Liver (tissue), 9 donors: ENCODE results near the gene BLACAT1. TPM values are rescaled to one million over a fixed set of nuclear protein-coding genes. Genes with fewer than 3 reads are reported as not detected.
A peak's percentile ranks its signal among the peaks of the same experiment; 100 is the strongest.

Source experiments
- DNase-seq: peaks from one replicate; pipeline ENCODE4 v3.0.0-alpha.2; 2017; ENCODE audit warnings: low spot score
- H3K27ac ChIP-seq, 2 donors: one replicate each; pipeline ENCODE4 v1.7.0; 2013; ENCODE audit warnings: inconsistent platforms in 2 of 2, low read length in 2 of 2, control low read depth in 1 of 2, low read depth in 1 of 2, mild to moderate bottlenecking in 1 of 2
- H3K27me3 ChIP-seq, 4 donors: one replicate each; pipeline versions ENCODE4 v1.6.1 to v1.7.0; 2013; ENCODE audit warnings: low read length in 3 of 4, inconsistent platforms in 1 of 4, mild to moderate bottlenecking in 1 of 4, moderate library complexity in 1 of 4; ENCODE audit not compliant: control insufficient read depth in 4 of 4, insufficient read depth in 4 of 4
- H3K36me3 ChIP-seq, 4 donors: one replicate each; pipeline versions ENCODE4 v1.6.1 to v1.7.0; 2013; ENCODE audit warnings: low read length in 3 of 4, mild to moderate bottlenecking in 3 of 4, low read depth in 1 of 4, moderate library complexity in 1 of 4; ENCODE audit not compliant: control insufficient read depth in 4 of 4, insufficient read depth in 3 of 4
- H3K4me1 ChIP-seq, 4 donors: one replicate each; pipeline versions ENCODE4 v1.6.1 to v1.7.0; 2013; ENCODE audit warnings: low read length in 3 of 4, mild to moderate bottlenecking in 3 of 4, moderate library complexity in 1 of 4; ENCODE audit not compliant: control insufficient read depth in 4 of 4, insufficient read depth in 4 of 4
- H3K4me3 ChIP-seq, 3 donors: one replicate each; pipeline versions ENCODE4 v1.6.1 to v1.7.0; 2013; ENCODE audit warnings: low read length in 3 of 3, control low read depth in 1 of 3, low read depth in 1 of 3, mild to moderate bottlenecking in 1 of 3
- H3K9ac ChIP-seq, 2 donors: one replicate each; pipeline ENCODE4 v1.7.0; 2013; ENCODE audit warnings: low read length in 2 of 2, mild to moderate bottlenecking in 2 of 2, moderate library complexity in 2 of 2, control low read depth in 1 of 2, low read depth in 1 of 2
- H3K9me3 ChIP-seq, 4 donors: one replicate each; pipeline versions ENCODE4 v1.6.1 to v1.7.0; 2013; ENCODE audit warnings: low read length in 3 of 4; ENCODE audit not compliant: control insufficient read depth in 4 of 4
- CTCF ChIP-seq: fragments of 150-350 bp; IDR thresholded peaks from 2 replicates; pipeline ENCODE4 v1.5.1; 2017; ENCODE audit warnings: improper control_type of control experiment, low read depth, low read length; ENCODE audit not compliant: missing input control
- EGR1 ChIP-seq, 2 donors: IDR thresholded peaks; 2 replicates each; pipeline ENCODE4 v1.6.1; 2016 to 2018; ENCODE audit warnings: antibody characterized with exemption in 2 of 2, low read depth in 2 of 2
- FOXA1 ChIP-seq: IDR thresholded peaks from 2 replicates; pipeline ENCODE4 v1.6.1; 2016; ENCODE audit warnings: antibody characterized with exemption
- FOXA2 ChIP-seq: IDR thresholded peaks from 2 replicates; pipeline ENCODE4 v1.6.1; 2016; ENCODE audit warnings: antibody characterized with exemption
- GABPA ChIP-seq, 2 donors: IDR thresholded peaks in 1 of 2; conservative IDR thresholded peaks in 1 of 2; 2 replicates each; pipeline ENCODE4 v1.6.1; 2016; ENCODE audit warnings: antibody characterized with exemption in 2 of 2, mild to moderate bottlenecking in 1 of 2, moderate library complexity in 1 of 2
- HNF4A ChIP-seq, 2 donors: conservative IDR thresholded peaks; 2 replicates each; pipeline ENCODE4 v1.6.1; 2016; ENCODE audit warnings: antibody characterized with exemption in 2 of 2, mild to moderate bottlenecking in 2 of 2
- HNF4G ChIP-seq: IDR thresholded peaks from 2 replicates; pipeline ENCODE4 v1.6.1; 2016; ENCODE audit warnings: antibody characterized with exemption
- JUND ChIP-seq, 2 donors: IDR thresholded peaks; 2 replicates each; pipeline ENCODE4 v1.6.1; 2016; ENCODE audit warnings: antibody characterized with exemption in 2 of 2
- MAX ChIP-seq: IDR thresholded peaks from 2 replicates; pipeline ENCODE4 v1.6.1; 2016; ENCODE audit warnings: antibody characterized with exemption
- NR2F2 ChIP-seq: IDR thresholded peaks from 2 replicates; pipeline ENCODE4 v1.6.1; 2016; ENCODE audit warnings: antibody characterized with exemption
- RAD21 ChIP-seq, 2 donors: IDR thresholded peaks; 2 replicates each; pipeline ENCODE4 v1.6.1; 2016; ENCODE audit warnings: antibody characterized with exemption in 2 of 2, mild to moderate bottlenecking in 2 of 2
- REST ChIP-seq: IDR thresholded peaks from 2 replicates; pipeline ENCODE4 v1.6.1; 2016; ENCODE audit warnings: antibody characterized with exemption, mild to moderate bottlenecking
- RXRA ChIP-seq, 2 donors: IDR thresholded peaks; 2 replicates each; pipeline ENCODE4 v1.6.1; 2017 to 2018; ENCODE audit warnings: antibody characterized with exemption in 2 of 2, mild to moderate bottlenecking in 1 of 2
- SP1 ChIP-seq: IDR thresholded peaks from 2 replicates; pipeline ENCODE4 v1.6.1; 2018; ENCODE audit warnings: antibody characterized with exemption, mild to moderate bottlenecking
- TAF1 ChIP-seq: conservative IDR thresholded peaks from 2 replicates; pipeline ENCODE4 v1.6.1; 2016; ENCODE audit warnings: antibody characterized with exemption, mild to moderate bottlenecking
- YY1 ChIP-seq: IDR thresholded peaks from 2 replicates; pipeline ENCODE4 v1.6.1; 2016; ENCODE audit warnings: antibody characterized with exemption, mild to moderate bottlenecking
- WGBS: extraction: QIAGEN DNeasy Blood & Tissue Kit; methylation state at CpG from one replicate; pipeline ENCODE4 v1.1.7; 2013; 5-methylcytosine and 5-hydroxymethylcytosine counted together
- polyA plus RNA-seq, 2 donors: library from polyadenylated mRNA; stranded (reverse) in 1 of 2; unstranded in 1 of 2; fragments of 200-250 nt in 1 of 2; fragments of >200 nt in 1 of 2; fragmentation: Nextera tagmentation in 1 of 2; extraction: Ambion mirVana in 1 of 2; gene quantifications; one replicate each; pipeline versions ENCODE4 v1.2.1 to v1.2.3, GENCODE V29; 2013 to 2015
- total RNA-seq, 2 donors: library from RNA; depleted of rRNA; stranded (reverse); fragments of >200 nt; gene quantifications; one replicate each; pipeline ENCODE4 v1.2.3, GENCODE V29; 2014
- TF ChIP-seq, protein P1 (sequence below): IDR thresholded peaks from 2 replicates; pipeline ENCODE4 v1.6.1; 2016; ENCODE audit warnings: antibody characterized with exemption
- TF ChIP-seq, protein P2 (sequence below): IDR thresholded peaks from 2 replicates; pipeline ENCODE4 v1.6.1; 2016; ENCODE audit warnings: antibody characterized with exemption
- donor health status: healthy.
- donor health status: healthy.
- donor health status: healthy.
- donor health status: healthy.
- donor health status: healthy.

BLACAT1 gene
- total RNA-seq (not detected), polyA plus RNA-seq (not detected)

DNA sequence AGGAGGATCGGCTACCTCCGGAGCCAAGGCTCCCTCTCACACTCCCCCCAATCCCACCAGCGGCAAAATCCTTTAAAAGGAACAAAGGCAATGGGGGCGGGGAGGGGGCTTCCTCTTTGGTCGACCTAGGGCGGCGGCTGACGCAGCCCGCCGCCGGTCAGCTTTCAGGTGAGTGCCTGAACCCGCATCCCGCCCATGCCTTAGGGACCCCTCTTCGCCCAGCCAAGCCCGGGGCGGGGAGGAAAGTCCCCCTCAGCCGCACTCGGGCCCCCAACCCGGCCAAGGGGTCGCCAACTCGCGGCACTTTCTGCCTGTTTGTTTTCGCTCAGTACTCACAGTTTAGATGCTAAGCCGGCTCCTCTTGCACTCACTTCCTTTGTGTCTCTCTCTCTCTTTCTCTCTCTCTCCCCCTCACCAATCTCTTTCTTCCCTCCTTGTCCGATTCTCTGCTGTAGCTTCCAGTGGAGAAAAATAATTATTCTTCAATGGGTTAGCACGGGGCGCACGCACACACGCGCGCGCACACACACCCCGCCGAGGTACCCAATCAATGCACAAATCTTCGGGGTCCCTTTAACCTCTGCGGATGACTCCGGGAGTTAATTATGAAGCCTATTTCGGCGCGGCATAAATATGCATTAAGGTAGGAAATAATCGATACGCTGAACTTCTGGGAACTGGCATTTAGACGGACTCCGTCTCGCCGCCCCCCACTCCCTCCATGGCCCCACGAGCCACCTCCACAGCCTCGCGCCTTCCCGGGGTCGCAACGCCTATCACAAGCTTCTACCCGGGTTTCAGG, at the start of gene BLACAT1:
TSS of gene BLACAT1 (minus strand) at position 465 of the 802 bp plus-strand sequence.
- no peak for DNase-seq
- peaks cover 7 to 18% (median 13%) of the 10 kb centered on the region in 4 donors for H3K27me3 ChIP-seq
- H3K4me1 ChIP-seq: peaks cover 0 to 14% (median 9%) of the 10 kb centered on the region in 4 donors
- no peaks in the 10 kb centered on the region for H3K36me3 ChIP-seq
- TF ChIP-seq HNF4A (conservative IDR thresholded peaks at IDR 0.05): no peak
- TF ChIP-seq TAF1: no peak
- no peak for TF ChIP-seq FOXA1
- no peak for TF ChIP-seq RXRA (IDR thresholded peaks at IDR 0.05)
- TF ChIP-seq CTCF: no peak
- no peak for TF ChIP-seq REST
- no peak for TF ChIP-seq EGR1 (IDR thresholded peaks at IDR 0.05; ENCODE audit: low read depth in 2 of 2)
- TF ChIP-seq, protein P1, sequence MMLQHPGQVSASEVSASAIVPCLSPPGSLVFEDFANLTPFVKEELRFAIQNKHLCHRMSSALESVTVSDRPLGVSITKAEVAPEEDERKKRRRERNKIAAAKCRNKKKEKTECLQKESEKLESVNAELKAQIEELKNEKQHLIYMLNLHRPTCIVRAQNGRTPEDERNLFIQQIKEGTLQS: no peak
- TF ChIP-seq, protein P2, sequence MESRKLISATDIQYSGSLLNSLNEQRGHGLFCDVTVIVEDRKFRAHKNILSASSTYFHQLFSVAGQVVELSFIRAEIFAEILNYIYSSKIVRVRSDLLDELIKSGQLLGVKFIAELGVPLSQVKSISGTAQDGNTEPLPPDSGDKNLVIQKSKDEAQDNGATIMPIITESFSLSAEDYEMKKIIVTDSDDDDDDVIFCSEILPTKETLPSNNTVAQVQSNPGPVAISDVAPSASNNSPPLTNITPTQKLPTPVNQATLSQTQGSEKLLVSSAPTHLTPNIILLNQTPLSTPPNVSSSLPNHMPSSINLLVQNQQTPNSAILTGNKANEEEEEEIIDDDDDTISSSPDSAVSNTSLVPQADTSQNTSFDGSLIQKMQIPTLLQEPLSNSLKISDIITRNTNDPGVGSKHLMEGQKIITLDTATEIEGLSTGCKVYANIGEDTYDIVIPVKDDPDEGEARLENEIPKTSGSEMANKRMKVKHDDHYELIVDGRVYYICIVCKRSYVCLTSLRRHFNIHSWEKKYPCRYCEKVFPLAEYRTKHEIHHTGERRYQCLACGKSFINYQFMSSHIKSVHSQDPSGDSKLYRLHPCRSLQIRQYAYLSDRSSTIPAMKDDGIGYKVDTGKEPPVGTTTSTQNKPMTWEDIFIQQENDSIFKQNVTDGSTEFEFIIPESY: no peak
- no peak for TF ChIP-seq MAX
- no peak for TF ChIP-seq HNF4G
- TF ChIP-seq FOXA2: no peak
- no peak for TF ChIP-seq GABPA (IDR thresholded peaks at IDR 0.05 in 1 of 2, conservative IDR thresholded peaks at IDR 0.05 in 1 of 2)
- no peak for TF ChIP-seq YY1
- no peak for TF ChIP-seq SP1
- no peak for TF ChIP-seq NR2F2
- TF ChIP-seq RAD21 (IDR thresholded peaks at IDR 0.05): no peak
- no peak for TF ChIP-seq JUND (IDR thresholded peaks at IDR 0.05)
- 4% methylated on average over 53 of the region's 53 CpGs for WGBS
- H3K27ac ChIP-seq: no peak within 1 kb of the TSS
- no peaks in the 10 kb centered on the region for H3K9me3 ChIP-seq
- H3K4me3 ChIP-seq: peak within 1 kb of the TSS in 1 of 3 donors; percentile 9
- no peak within 1 kb of the TSS for H3K9ac ChIP-seq
